ENCODE results near the gene SLBP.

- TF ChIP-seq POLR2AphosphoS5 (IDR thresholded peaks at IDR 0.05) (peak; percentile 84 to 90 (median 85)), POLR2A (IDR thresholded peaks at IDR 0.05) (peak in 2 of 3 donors; percentile 57 to 59)
- TF ChIP-seq, protein P1, sequence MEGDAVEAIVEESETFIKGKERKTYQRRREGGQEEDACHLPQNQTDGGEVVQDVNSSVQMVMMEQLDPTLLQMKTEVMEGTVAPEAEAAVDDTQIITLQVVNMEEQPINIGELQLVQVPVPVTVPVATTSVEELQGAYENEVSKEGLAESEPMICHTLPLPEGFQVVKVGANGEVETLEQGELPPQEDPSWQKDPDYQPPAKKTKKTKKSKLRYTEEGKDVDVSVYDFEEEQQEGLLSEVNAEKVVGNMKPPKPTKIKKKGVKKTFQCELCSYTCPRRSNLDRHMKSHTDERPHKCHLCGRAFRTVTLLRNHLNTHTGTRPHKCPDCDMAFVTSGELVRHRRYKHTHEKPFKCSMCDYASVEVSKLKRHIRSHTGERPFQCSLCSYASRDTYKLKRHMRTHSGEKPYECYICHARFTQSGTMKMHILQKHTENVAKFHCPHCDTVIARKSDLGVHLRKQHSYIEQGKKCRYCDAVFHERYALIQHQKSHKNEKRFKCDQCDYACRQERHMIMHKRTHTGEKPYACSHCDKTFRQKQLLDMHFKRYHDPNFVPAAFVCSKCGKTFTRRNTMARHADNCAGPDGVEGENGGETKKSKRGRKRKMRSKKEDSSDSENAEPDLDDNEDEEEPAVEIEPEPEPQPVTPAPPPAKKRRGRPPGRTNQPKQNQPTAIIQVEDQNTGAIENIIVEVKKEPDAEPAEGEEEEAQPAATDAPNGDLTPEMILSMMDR (IDR thresholded peaks at IDR 0.05 in 8 of 11, conservative IDR thresholded peaks at IDR 0.05 in 3 of 11): peak in 3 of 11 experiments; percentile 9 to 37 (median 25)
These were observed 9.0 kb upstream of the SLBP start, which contains the start of the genes TACC3 and TMEM129 for GRCh38 chr4:1721003-1721665.

Data from spleen (tissue), 7 donors.